Activated naive CD8-positive, alpha-beta T cell treated with anti-CD3 and anti-CD28 coated beads for 36 hours (primary cell): Measurements from ENCODE around the gene SIPA1L3. TPM values are rescaled to one million over a fixed set of nuclear protein-coding genes. Genes with fewer than 3 reads are reported as not detected.

Experiments
- DNase-seq: peaks from one replicate; pipeline ENCODE4 v3.0.0; 2021
- H3K27ac Mint-ChIP-seq: one replicate; pipeline ENCODE4 v1.8.0; 2022; ENCODE audit warnings: mild to moderate bottlenecking, moderate library complexity, mixed read lengths
- H3K27me3 Mint-ChIP-seq: one replicate; pipeline ENCODE4 v1.8.0; 2022; ENCODE audit warnings: mild to moderate bottlenecking, mixed read lengths
- H3K36me3 Mint-ChIP-seq: one replicate; pipeline ENCODE4 v1.8.0; 2021; ENCODE audit warnings: mild to moderate bottlenecking, mixed read lengths
- H3K4me1 Mint-ChIP-seq: one replicate; pipeline ENCODE4 v1.8.0; 2021; ENCODE audit warnings: mixed read lengths
- H3K4me3 Mint-ChIP-seq: one replicate; pipeline ENCODE4 v1.8.0; 2022; ENCODE audit warnings: mild to moderate bottlenecking, moderate library complexity, mixed read lengths
- H3K9me3 Mint-ChIP-seq: one replicate; pipeline ENCODE4 v1.8.0; 2022; ENCODE audit warnings: mixed read lengths
- total RNA-seq, 2 experiments: library from RNA; stranded (reverse); gene quantifications; one replicate each; pipeline ENCODE4 v1.2.3, GENCODE V29; 2021

The SIPA1L3 gene
- total RNA-seq, 2 experiments from 2014 or later, result 9.1 to 9.7 TPM

- peaks cover 19% of the 10 kb centered on the region for H3K27me3 Mint-ChIP-seq
- H3K36me3 Mint-ChIP-seq, result peaks cover 8% of the 10 kb centered on the region
- H3K4me1 Mint-ChIP-seq, result peaks cover under 1% of the 10 kb centered on the region
- DNase-seq, result no peak
- no peak overlapping the region for H3K4me3 Mint-ChIP-seq
- H3K9me3 Mint-ChIP-seq, result no peaks in the 10 kb centered on the region
- no peak overlapping the region for H3K27ac Mint-ChIP-seq
Measured at GRCh38 chr19:38204728-38205127, 297.7 kb downstream of the SIPA1L3 start.

DNA sequence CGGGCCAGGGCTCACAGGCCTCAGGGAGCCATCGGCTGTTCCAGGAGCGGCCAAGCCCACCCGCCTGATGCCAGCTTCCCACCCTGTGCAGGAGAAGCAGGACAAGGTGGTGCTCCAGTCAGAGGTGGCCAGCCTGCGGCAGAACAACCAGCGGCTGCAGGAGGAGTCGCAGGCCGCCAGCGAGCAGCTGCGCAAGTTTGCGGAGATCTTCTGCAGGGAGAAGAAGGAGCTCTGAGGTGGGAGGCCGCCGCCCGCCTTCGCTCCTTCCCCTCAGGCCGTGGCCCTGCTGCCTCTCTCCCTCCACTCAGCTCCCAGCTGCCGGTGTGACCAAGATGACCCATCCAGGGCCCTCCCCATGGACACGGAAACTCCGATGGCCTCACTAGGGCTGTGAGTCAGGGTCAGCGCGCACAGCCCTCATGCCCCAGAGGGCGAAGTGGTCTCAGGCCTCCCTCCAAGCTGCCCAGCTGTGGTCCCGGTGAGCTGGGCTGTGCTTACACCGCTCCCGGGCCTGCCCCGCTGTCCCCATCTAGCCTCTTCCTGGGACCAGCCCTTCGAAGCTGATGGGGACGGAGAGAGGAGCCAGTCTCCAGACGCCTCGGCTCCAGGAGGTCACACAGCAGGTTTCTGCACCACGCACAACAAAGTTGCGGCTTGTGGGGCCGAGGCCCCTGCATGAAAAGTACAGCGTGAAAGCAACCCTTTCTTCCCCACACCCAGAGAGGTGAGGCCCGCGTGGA, 299.2 kb downstream of the SIPA1L3 start:
- H3K27me3 Mint-ChIP-seq, result peaks cover 33% of the 10 kb centered on the region
- no peak for DNase-seq
- H3K27ac Mint-ChIP-seq, result no peak overlapping the region
- peaks cover 8% of the 10 kb centered on the region for H3K36me3 Mint-ChIP-seq
- no peaks in the 10 kb centered on the region for H3K9me3 Mint-ChIP-seq
- H3K4me1 Mint-ChIP-seq, result peaks cover 6% of the 10 kb centered on the region
- H3K4me3 Mint-ChIP-seq, result no peak overlapping the region

DNA sequence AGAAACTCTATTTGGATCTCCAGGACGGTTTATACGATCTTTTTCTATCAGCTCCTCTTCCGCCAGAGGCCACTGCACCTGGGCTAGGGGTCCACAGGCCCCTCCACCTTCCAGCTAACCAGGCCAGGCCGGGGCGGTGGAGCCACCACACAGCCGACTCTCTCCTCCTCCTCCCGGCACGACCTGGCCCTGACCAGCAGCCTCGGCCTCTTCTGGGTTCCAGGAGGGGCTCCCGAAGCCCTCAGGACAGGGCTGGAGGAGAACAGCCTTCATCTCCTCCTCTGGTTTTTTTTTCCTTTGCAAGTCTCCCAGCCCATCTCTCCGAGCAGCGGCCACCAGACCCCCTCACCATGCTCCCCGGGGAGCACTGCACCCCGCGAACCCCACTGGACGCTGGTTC, 299.9 kb downstream of the SIPA1L3 start:
- H3K36me3 Mint-ChIP-seq, result peaks cover 6% of the 10 kb centered on the region
- no peak overlapping the region for H3K27ac Mint-ChIP-seq
- peaks cover 39% of the 10 kb centered on the region for H3K27me3 Mint-ChIP-seq
- H3K4me1 Mint-ChIP-seq, result peaks cover 6% of the 10 kb centered on the region
- no peak overlapping the region for H3K4me3 Mint-ChIP-seq
- H3K9me3 Mint-ChIP-seq, result no peaks in the 10 kb centered on the region
- no peak for DNase-seq

GRCh38 chr19:38207543-38207942, 300.5 kb downstream of the SIPA1L3 start:
- Mint-ChIP-seq H3K4me3 (no peak overlapping the region), H3K9me3 (no peaks in the 10 kb centered on the region), H3K4me1 (peaks cover 6% of the 10 kb centered on the region), H3K36me3 (peaks cover 5% of the 10 kb centered on the region), H3K27me3 (peaks cover 43% of the 10 kb centered on the region), H3K27ac (no peak overlapping the region)
- DNase-seq, result no peak

DNA sequence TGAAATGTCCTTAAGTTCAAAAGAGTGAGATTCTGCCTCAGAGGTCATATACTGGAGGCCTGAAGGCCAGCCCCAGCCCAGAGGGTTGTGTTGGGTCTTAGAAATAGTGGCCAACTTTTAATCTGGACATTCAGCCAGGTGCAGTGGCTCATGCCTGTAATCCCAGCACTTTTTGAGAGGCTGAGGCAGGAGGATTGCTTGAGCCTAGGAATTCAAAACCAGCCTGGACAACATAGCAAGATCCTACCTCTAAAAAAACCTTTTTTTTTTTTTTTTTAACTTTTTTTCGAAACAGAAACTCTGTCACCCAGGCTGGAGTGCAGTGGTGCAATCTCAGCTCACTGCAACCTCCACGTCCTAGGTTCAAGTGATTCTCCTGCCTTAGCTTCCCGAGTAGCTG, 301.6 kb downstream of the SIPA1L3 start:
- no peaks in the 10 kb centered on the region for H3K9me3 Mint-ChIP-seq
- DNase-seq, result no peak
- no peak overlapping the region for H3K27ac Mint-ChIP-seq
- peaks cover 9% of the 10 kb centered on the region for H3K4me1 Mint-ChIP-seq
- H3K4me3 Mint-ChIP-seq, result no peak overlapping the region
- peaks cover 53% of the 10 kb centered on the region for H3K27me3 Mint-ChIP-seq
- H3K36me3 Mint-ChIP-seq, result peaks cover 2% of the 10 kb centered on the region

DNA sequence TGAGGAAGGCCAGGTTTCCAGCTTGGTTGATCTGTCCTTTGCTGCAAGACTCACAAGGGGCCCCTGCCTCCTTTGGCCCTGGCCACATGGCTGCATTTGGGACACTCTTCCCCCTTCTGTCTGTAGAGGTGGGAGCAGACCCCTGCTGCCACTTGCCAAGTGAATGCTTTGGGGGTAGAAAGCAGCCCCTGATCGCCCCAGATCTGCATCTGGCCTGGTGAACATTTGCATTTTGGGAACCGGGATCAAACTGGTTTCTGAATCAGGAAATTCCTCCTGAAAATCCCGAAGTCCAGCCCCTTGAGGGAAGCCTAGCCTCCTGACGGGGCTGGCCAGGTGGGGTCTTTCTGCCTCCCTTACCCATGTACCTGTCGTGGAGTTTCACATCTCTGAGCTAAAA, 302.1 kb downstream of the SIPA1L3 start:
- H3K4me1 Mint-ChIP-seq, result peaks cover 13% of the 10 kb centered on the region
- DNase-seq, result no peak
- H3K36me3 Mint-ChIP-seq, result peaks cover 7% of the 10 kb centered on the region
- peaks cover 4% of the 10 kb centered on the region for H3K9me3 Mint-ChIP-seq
- H3K4me3 Mint-ChIP-seq, result no peak overlapping the region
- no peak overlapping the region for H3K27ac Mint-ChIP-seq
- peaks cover 59% of the 10 kb centered on the region for H3K27me3 Mint-ChIP-seq

DNA sequence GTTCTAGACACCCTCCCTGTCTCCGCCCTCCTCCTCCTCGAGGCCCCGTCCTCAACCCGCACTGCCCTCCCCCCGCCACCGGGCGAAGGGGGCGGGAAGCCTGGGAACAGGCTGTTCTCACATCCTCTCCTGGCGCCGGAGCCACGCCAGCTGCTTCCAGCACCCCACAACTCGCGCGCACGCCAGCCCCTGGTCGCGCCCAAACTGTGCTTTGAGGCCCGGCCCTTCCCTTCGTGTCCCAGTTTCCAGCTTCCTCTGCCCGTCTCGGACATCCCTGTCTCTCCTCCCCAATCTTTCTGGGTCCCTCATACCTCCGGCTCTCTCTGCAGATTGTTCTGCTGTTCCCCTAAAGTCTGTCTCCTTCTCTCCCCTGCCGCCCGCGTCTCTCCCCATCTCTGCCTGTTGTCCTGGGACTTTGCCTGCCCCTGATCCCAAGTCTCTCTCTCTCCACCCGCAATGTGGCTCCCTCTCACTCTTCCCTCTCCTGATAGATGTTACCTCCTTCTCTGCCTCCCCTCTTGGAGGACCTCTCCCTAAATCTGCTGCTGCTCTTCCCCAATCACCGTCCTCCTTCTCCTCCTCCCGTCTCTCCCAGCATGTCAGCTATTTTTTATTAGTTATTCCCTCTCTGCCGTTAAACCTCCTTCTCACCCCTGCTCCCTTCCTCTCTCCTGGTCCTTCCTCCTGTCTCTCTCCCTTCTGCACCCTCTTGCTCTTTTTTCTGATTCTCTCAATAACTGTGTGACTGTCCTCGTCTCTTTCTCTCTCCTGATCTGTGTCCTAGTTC, 302.9 kb downstream of the SIPA1L3 start:
- peaks cover 65% of the 10 kb centered on the region for H3K27me3 Mint-ChIP-seq
- H3K36me3 Mint-ChIP-seq, result peaks cover 8% of the 10 kb centered on the region
- H3K4me1 Mint-ChIP-seq, result peaks cover 18% of the 10 kb centered on the region
- peaks cover 6% of the 10 kb centered on the region for H3K9me3 Mint-ChIP-seq
- H3K4me3 Mint-ChIP-seq, result no peak overlapping the region
- no peak for DNase-seq
- H3K27ac Mint-ChIP-seq, result no peak overlapping the region

DNA sequence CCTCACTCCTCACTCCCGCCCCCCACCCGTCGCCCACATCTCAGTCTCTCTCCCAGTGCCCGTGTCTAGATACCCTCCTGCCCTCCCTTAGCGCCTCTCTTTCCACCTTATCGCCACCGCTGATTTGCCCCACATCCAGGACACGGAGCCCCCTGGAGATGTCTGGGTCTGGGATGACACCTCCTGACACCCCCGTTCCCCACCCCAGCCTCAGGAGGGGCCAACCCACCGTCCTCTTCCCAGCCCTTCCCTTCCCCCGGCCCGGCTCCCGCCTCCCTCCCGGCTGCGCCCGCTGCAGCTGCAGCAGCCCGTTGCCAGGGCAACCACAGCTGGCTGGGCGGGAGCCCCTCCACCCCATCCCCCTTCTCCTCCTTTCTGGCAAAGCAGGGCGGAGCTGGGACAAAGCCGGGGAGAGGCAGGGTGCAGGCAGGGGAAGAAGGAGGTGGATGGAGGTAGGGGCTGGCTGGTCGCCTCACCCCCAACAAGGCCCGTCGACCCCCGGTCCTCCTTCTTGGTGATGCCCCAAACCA, 303.5 kb downstream of the SIPA1L3 start:
- H3K4me1 Mint-ChIP-seq, result peaks cover 18% of the 10 kb centered on the region
- DNase-seq, result no peak
- peaks cover 8% of the 10 kb centered on the region for H3K36me3 Mint-ChIP-seq
- peaks cover 68% of the 10 kb centered on the region for H3K27me3 Mint-ChIP-seq
- H3K4me3 Mint-ChIP-seq, result no peak overlapping the region
- no peak overlapping the region for H3K27ac Mint-ChIP-seq
- H3K9me3 Mint-ChIP-seq, result peaks cover 6% of the 10 kb centered on the region

DNA sequence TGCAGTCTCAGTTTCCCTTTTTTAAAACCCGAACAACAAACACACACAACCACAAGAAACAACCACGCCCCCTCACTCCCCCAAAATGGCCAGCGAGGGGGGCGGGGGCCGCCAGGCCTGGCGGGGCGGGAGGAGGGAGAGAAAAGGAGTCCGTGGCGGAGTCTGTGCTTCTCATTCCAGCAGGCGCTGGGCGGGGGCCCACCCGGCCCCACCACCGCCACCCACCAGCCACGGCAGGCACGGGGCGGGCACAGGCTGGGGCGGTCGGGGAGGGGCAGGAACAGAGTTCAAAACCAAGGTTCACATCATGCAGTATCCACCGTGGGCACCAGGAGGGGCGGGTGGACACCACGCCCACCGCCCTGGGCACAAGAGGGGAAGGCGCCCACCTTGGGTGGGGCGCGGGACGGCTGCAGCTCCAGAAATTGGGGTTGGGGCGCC, 304.2 kb downstream of the SIPA1L3 start:
- Mint-ChIP-seq H3K9me3 (peaks cover 6% of the 10 kb centered on the region), H3K27ac (no peak overlapping the region), H3K4me1 (peaks cover 18% of the 10 kb centered on the region), H3K36me3 (peaks cover 8% of the 10 kb centered on the region), H3K27me3 (peaks cover 74% of the 10 kb centered on the region), H3K4me3 (no peak overlapping the region)
- DNase-seq, result no peak

DNA sequence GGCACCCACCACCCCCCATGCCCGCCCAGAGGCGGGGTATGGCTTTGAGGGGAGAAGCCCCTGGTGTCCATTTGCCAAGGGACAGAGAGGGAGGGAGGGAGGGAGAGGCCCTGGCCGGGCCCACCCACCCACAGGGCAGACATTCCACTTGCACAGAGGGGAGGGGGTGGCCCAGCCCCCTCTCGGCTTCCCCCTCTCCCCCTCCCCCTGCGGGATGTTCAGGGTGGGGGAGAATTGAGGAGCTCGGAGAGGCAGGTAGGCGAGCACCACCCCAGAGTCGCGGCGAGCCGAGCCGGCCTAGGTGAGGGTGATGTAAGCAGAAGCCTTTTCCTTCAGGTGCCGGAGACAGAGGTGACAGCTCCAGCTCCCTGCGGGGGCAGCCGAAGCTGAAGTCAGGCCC, 304.8 kb downstream of the SIPA1L3 start:
- DNase-seq, result no peak
- peaks cover 8% of the 10 kb centered on the region for H3K36me3 Mint-ChIP-seq
- peaks cover 18% of the 10 kb centered on the region for H3K4me1 Mint-ChIP-seq
- no peak overlapping the region for H3K27ac Mint-ChIP-seq
- H3K4me3 Mint-ChIP-seq, result no peak overlapping the region
- peaks cover 6% of the 10 kb centered on the region for H3K9me3 Mint-ChIP-seq
- H3K27me3 Mint-ChIP-seq, result peaks cover 78% of the 10 kb centered on the region

DNA sequence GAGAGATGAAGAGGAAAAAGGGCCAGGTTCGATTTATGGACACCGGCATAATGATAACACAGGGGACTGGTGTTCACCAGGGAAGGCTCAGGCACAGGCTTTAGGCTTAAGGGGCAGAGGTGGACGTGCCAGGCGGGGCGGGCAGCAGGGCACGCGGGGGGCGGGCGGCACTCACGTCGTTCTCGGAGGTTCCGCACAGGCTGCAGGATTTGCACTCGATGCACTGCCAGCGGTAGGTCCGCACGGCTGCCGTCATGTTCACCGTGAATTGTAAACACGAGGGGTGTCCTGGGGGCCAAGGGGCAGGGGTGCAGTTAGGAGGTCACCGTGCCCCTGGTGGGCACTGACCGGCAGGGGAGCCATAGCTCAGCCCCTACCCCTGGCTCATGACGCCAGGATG, 306.5 kb downstream of the SIPA1L3 start:
- peak overlapping the region; percentile 93 for H3K27ac Mint-ChIP-seq
- peaks cover 83% of the 10 kb centered on the region for H3K27me3 Mint-ChIP-seq
- DNase-seq, result no peak
- peaks cover 6% of the 10 kb centered on the region for H3K9me3 Mint-ChIP-seq
- peaks cover 5% of the 10 kb centered on the region for H3K36me3 Mint-ChIP-seq
- peaks cover 18% of the 10 kb centered on the region for H3K4me1 Mint-ChIP-seq
- H3K4me3 Mint-ChIP-seq, result no peak overlapping the region

- H3K9me3 Mint-ChIP-seq, result peaks cover 6% of the 10 kb centered on the region
- H3K4me3 Mint-ChIP-seq, result peak overlapping the region; percentile 68
- peak; percentile 87 for DNase-seq
- H3K27ac Mint-ChIP-seq, result peak overlapping the region; percentile 93
- peaks cover 5% of the 10 kb centered on the region for H3K36me3 Mint-ChIP-seq
- H3K27me3 Mint-ChIP-seq, result peaks cover 83% of the 10 kb centered on the region
- H3K4me1 Mint-ChIP-seq, result peaks cover 18% of the 10 kb centered on the region
Measured at GRCh38 chr19:38213911-38214625, 307.1 kb downstream of the SIPA1L3 start.

DNA sequence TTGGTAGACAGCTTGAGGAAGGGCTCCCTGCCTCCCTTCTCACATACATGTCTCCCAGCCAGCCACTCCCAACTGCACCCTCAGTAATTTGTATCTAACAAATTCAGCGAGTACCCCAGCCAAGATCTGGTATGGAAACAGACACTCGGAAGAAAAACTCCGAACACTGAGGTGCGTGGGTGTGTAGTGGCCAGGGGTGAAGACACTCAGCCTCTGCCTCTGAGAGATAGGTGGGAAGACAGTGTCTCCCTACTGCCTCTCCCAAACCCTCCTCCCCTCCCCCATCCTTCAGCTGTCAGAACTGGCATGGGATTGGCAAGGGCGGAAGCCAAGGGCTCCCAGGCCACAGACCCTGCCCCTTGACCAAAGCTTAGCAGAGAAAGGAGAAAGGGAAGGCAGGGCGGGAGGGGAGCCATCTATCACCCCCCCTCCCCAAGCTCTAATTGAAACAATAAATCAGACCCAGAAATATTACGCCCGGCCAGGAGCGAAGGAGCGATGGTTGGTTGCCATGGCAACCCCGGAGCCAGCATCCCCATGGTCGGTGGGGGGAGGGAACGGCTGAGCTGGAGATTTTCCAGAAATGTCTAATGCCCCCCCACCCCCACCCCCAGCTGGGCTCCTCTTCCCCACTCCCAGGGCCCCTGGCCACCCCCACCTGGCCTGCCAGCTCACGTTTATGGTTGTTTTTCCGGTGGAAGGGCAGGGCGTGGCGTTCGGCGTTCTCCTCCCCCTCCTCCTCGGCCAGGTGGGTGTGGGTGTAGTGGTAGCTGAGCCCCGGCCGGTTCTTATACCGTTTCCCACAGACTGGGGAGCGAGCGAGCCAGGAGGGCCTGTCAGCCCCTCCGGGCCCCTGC, 310.0 kb downstream of the SIPA1L3 start:
- Mint-ChIP-seq H3K27me3 (peaks cover 84% of the 10 kb centered on the region), H3K36me3 (peaks cover 5% of the 10 kb centered on the region), H3K27ac (no peak overlapping the region), H3K9me3 (peaks cover 6% of the 10 kb centered on the region), H3K4me3 (no peak overlapping the region), H3K4me1 (peaks cover 12% of the 10 kb centered on the region)
- no peak for DNase-seq

DNA sequence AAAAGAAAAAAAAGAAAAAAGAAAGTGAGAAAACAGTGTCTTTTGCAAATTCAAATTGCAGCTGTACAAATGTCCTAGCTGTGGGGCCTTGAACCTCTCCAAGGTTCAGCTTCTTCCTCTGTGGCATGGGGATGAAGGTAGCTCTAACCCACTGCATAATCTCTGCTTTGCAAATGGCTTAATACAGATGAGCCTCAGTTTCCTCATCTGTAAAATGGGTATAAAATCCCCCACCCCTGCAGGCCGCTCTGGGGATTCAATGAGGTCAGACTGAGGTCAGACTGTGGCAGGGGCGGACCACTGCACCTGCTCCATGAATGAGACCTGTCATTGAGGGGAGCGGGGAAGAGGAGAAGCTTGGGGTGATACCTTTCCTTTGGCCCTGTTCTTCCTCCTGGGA, 311.2 kb downstream of the SIPA1L3 start:
- Mint-ChIP-seq H3K4me3 (no peak overlapping the region), H3K27me3 (peaks cover 82% of the 10 kb centered on the region), H3K36me3 (peaks cover 5% of the 10 kb centered on the region), H3K27ac (no peak overlapping the region), H3K9me3 (peaks cover 6% of the 10 kb centered on the region), H3K4me1 (peaks cover 13% of the 10 kb centered on the region)
- no peak for DNase-seq
